Stimulated activated naive CD8-positive, alpha-beta T cell treated with anti-CD3 and anti-CD28 coated beads, Interleukin-15, Interleukin-2, amounts not matched to agents 100 U/mL and 50 U/mL, for 24 hours (primary cell): ENCODE results near the gene DDOST.
A peak's percentile ranks its signal among the peaks of the same experiment; 100 is the strongest.
"Not testable (repeated sequence)": the region's sequence is repeated elsewhere in the genome, so short reads cannot be mapped to it uniquely, and the experiment has no call there.

ENCODE experiments used
- ATAC-seq: fragments of 150-1000 bp; cut with Tn5 transposase; one replicate; pipeline ENCODE4 v1.10.0; 2021
- DNase-seq: peaks from one replicate; pipeline ENCODE4 v3.0.0; 2021

The DDOST gene

GRCh38 chr1:20691872-20692271 is 30.7 kb upstream of the DDOST start:
- ATAC-seq (no peak), DNase-seq (no peak)

DNA sequence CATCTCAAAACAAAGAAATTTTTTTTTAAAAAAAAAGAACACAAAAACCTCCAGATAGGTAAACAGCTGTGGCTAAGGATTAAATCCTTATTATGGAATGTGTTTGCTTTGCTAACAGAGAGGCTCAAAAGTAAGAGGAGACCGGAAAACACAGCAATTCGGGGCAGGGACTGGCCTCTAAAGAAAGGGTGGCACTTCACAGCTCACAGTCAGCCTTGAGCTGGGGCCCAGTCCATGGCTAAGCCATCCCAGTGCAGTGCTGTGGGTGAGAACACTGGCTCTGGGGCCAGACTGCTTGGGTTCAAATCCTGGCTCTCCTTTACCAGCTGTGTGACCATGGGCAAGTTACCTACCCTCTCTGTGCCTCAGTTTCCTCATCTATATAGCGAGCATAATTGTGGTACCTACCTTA is 28.5 kb upstream of the DDOST start:
- no peak for DNase-seq
- ATAC-seq = no peak

- no peak for ATAC-seq
- DNase-seq = no peak
Measured at GRCh38 chr1:20686883-20687725, 25.9 kb upstream of the DDOST start.

GRCh38 chr1:20685741-20686140 is 24.6 kb upstream of the DDOST start:
- DNase-seq = no peak
- ATAC-seq = no peak

DNA sequence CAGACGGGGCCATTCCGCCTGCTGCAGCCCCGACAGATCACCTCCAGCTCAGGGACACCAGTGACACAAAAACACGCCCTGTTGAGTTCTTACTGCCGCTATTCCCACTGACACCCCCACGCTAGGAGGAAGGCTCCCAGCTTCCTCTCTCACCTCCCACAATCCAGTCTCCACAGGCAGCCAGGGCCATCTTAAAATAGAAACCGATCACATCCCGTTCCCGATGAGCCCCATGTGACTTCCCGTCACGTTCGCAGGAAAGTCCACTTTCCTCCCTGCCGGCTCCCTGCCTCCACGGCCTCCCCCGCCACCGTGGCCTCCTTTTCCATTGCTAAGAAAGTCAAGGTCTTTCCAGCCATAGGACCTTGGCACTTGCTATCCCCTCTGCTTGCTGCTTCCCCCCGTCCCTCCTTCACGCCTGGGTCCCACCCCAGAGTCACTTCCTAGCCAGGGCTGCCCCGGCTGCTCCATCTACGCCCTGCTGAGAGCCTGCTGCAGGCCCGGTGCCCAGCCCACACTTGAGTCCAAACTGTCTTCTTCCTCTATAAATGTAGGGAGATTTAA is 24.0 kb upstream of the DDOST start:
- no peak for DNase-seq
- no peak for ATAC-seq

DNA sequence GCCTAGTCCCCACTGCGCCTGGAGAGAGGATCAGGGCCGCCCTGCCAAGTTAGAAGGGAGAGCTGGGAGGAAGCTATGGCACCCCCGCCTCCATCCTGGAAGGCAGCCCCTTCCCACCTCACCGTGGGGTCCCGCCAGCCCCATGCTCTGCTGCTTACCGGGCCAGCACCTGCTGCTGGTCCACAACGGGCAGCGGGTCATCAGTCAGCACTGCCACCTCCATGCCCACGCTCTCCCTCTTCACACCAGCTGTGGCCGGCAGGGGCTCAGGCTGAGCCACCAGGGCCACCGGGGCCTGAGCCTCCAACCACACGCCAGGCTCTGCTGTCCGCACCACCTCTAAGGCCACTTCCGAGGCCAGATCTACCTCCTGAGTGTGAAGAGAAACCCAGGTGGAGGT is 23.5 kb upstream of the DDOST start:
- DNase-seq (no peak), ATAC-seq (no peak)

GRCh38 chr1:20684050-20684620 is 23.0 kb upstream of the DDOST start:
- DNase-seq (no peak), ATAC-seq (no peak)

DNA sequence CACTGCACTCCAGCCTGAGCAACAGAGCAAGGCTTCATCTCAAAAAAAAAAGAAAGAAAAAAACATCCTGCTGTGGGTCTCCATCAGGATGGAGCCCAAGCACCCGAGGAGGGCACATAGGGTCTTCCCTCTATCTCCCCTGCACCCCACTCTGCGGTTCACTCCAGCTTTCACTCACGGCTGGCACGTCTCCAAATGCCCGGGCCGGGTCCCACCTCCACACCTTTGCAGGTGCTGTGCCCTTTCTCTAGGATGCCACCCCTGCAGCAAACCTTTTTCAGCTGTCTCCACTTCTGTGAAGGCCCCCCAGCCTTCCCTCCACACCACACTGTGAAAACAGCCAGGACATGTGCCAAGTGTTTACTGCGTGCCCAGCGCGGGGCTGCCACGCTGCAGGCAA is 22.4 kb upstream of the DDOST start:
- no peak for DNase-seq
- no peak for ATAC-seq

GRCh38 chr1:20682571-20683236 is 21.5 kb upstream of the DDOST start:
- ATAC-seq = no peak
- DNase-seq = no peak

GRCh38 chr1:20681999-20682398 is 20.8 kb upstream of the DDOST start:
- ATAC-seq (no peak), DNase-seq (no peak)

DNA sequence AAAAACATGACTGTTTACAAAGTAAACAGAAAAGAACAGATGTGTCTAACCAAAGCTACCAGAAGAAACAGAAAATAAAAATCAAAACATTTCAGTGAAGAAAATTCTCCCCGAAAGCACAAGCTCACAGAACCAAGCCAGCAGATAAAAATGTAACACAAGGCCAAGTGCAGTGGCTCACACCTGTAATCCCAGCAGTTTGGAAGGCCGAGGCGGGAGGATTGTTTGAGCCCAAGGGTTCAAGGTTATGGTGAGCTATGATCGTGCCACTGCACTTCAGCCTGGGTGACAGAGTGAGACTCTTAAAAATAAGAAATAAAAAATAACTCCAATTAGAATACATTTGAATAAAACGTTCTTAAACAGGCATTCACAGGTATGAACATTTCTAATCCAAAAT is 19.1 kb upstream of the DDOST start:
- no peak for ATAC-seq

DNA sequence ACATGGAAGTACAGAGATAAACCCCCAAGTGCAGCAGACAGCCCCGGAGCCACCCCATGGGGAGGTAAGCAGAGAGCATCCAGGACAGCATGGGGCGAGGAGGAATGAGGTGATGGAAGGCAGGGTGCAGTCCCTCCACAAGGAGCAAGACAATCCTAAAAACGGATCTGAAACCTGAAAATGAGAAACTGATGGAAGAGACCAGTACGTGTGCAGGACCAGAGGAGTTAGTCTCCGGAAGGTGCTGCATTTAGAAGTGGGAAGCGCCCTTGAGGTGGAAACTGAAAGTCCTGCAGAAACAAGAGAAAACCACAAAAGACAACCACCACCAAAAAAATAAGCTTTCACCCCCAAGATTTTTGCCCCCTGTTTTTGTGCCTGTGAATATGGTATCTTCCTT is 17.4 kb upstream of the DDOST start:
- ATAC-seq (no peak), DNase-seq (no peak)

More for the DNA sequence above, 19.1 kb upstream of the DDOST start:
- no peak for DNase-seq

- DNase-seq, ATAC-seq: not testable (repeated sequence)
Measured at GRCh38 chr1:20673626-20674025, 12.5 kb upstream of the DDOST start.

DNA sequence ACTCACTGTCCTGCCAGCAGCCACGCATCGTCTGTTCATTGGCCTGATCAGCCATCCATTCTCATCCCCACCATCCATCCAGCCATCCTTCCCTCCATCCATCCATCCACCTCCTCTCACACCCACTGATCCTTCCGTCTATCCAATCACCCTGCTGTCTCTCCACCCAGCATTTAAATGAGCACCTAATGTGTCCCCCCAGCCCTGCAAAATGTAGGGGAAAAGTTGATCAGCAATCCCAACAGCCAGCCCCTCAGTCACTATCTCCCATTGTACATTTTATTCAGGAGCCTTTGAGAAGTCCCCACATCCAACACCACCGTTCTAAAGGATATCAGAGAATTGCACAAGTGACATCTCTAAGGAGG is 11.1 kb upstream of the DDOST start:
- DNase-seq = no peak
- no peak for ATAC-seq

DNA sequence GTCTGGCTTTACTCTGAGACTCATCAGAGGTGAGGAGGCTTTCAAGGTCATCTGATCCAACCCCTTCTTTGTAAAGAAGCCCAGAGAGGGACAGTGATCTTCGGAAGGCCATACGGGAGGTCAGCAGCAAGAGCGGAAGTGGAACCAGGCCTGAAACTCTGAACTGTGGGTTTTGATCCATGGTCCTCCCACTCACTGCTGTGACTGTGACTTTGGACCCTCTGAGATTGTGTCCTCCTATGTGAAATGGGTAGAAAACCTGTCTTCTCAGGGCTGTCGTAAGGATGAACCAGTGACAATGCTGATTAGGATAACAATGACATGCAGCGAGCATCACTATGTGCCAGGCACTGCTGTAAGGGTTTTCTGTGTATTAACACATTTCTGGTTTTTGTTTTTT is 9.8 kb upstream of the DDOST start:
- DNase-seq (no peak), ATAC-seq (no peak)

- ATAC-seq (no peak), DNase-seq (no peak)
Measured at GRCh38 chr1:20668581-20668980, 7.4 kb upstream of the DDOST start.

DNA sequence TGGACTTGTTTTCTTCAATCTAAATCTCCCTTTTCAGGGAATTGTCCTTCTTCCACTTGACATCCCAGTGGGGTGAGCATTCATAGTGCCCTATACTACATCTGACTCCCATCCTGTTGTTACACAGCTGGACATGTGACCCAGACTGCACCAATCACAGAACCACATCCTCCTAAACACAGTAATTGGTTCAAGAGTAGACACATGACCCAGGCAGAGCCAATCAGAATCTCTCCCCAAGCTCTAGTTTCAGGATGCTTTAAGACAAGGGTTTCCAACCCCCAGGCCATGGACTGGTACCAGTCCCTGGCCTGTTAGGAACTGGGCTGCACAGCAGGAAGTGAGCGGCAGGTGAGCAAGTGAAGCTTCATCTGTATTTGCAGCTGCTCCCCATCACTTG is 5.6 kb upstream of the DDOST start:
- ATAC-seq (peak; percentile 76), DNase-seq (no peak)

DNA sequence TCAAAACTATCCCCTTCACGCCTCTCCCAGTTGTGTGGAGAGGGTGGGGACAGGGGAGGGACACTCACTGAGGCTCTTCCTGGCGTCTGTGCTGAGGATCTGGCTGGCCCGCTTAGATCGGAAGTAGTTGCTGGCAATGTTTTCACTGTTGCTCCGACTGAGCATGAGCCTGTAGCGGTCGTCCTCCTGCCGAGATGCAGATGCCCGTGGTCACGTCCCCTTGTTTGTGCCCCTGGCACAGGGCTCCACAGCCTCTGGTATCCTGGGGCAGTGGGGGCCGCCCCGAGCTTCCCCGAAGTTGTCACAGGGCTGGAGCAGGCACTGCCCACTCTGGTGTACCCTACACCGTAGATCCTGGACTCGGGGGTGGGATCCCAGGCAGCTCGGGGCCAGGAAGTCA is 5.0 kb upstream of the DDOST start:
- no peak for DNase-seq
- no peak for ATAC-seq

DNA sequence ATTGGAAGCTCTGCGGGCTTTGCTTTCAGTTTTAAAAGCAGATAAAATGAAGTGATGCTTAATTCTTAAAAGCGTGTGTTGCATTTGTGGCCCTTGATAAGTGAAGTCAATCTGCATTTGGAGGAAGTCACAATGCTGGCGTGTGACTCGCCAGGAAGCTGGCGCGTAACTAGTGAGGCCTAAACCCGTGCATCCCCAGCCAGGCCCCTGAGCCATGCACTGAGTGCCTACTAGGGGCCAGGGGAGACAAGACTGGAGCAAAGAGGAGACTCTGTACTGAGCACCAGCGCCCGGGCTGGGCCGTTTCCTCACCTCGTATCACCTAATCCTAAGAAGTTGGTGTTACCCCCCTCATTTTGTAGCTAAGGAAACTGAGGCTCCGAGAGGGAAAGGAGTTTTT is 4.6 kb upstream of the DDOST start:
- no peak for ATAC-seq
- no peak for DNase-seq

- no peak for DNase-seq
- ATAC-seq = no peak
Measured at GRCh38 chr1:20663969-20664715, 3.0 kb upstream of the DDOST start.

DNA sequence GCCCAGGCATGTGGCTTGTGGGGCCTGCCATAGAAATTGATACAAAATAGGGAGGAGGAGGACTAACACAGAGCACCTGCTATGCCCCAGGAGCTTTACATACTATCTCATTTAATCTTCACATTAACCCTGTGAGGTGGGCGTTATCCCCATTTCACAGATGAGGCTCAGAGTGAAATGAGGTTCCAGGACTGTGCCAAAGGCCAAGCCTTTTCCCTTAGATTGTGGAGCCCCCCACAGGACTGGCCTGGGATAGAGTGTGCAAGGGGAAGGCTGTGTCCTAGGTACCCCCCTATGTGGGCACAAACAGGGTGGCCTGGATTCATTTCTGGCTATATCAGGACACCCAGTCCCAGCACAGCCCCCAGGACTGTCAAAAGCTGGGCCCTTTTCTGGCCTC is 2.2 kb upstream of the DDOST start:
- no peak for DNase-seq
- ATAC-seq = no peak

DNA sequence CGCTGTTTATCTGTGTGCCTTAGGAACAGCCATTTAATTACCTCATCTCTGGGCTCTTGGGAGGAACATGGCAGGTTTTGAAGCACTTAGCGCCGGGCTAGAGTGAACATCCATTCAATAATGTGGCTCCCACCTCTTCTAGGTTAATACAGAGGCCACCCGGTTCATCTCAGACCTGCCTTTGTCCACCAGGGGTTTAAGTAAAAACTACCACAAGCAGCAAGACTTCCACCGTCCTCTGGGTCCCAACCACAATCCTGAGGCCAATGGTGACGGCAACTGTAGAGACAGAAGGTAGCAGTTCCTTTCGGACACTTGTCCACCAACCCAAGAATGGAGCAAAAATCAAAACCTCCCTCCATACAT is 924 bp upstream of the DDOST start:
- ATAC-seq (no peak), DNase-seq (no peak)

- DNase-seq = peak; percentile 27
- ATAC-seq = no peak
Measured at GRCh38 chr1:20660847-20661206, 342 bp downstream of the DDOST start.
